K562 (cell line): ENCODE measurements around the gene SPTLC3. TPM values are rescaled to one million over a fixed set of nuclear protein-coding genes. Genes with fewer than 3 reads are reported as not detected.

Source experiments
- ATAC-seq: fragments of 200-7000 bp; cut with Tn5 transposase; 3 replicates; pipeline ENCODE4 v1.9.1; 2020; ENCODE audit warnings: moderate library complexity
- BruUV-seq: library from RNA; stranded (reverse); fragments of 400-500 nt; replicated peaks from 2 replicates; lab custom pipeline; 2021; lab: Mats Ljungman, UMichigan
- CTCF ChIA-PET: fragments of 300-600 bp; formaldehyde crosslinking; extraction: SDS; loops from one replicate; lab custom pipeline; 2021; ENCODE audit warnings: low intra/inter-chr PET ratio; lab: Yijun Ruan, JAX
- POLR2A ChIA-PET: fragments of 300-600, 350-650 bp; sonication (Branson Sonifier 250); formaldehyde crosslinking; extraction: SDS; loops from one replicate; lab custom pipeline; 2021; ENCODE audit warnings: antibody characterized with exemption, inconsistent platforms; lab: Yijun Ruan, JAX
- DNase-seq, 4 experiments: peaks; one replicate each; pipeline versions ENCODE4 v3.0.0 to v3.0.0-alpha.2; 2011 to 2018; ENCODE audit warnings: low spot score in 3 of 4, mixed read lengths in 3 of 4; ENCODE audit errors: extremely low read depth in 1 of 4
- FAIRE-seq: peaks from 2 replicates; lab custom pipeline; 2011; peaks lifted over from hg19 to GRCh38; lab: Jason Lieb, UNC
- H2AFZ ChIP-seq: 2 replicates; pipeline ENCODE4 v1.6.0; 2011; ENCODE audit warnings: low read depth, low read length, control low read depth, inconsistent platforms
- H3K27ac ChIP-seq: fragments of 200-600 bp; 3 replicates; pipeline ENCODE4 v1.8.0; 2011; ENCODE audit warnings: low read depth, mild to moderate bottlenecking, control low read depth, inconsistent platforms, low read length, moderate library complexity, mixed read lengths; ENCODE audit errors: extremely low read depth
- H3K27me3 ChIP-seq, 2 experiments: fragments of 300-600 bp in 1 of 2; 2 replicates in 1 of 2; 3 replicates in 1 of 2; pipeline versions ENCODE4 v1.6.0 to v1.8.0; 2011; ENCODE audit warnings: inconsistent platforms in 2 of 2, low read length in 2 of 2, mild to moderate bottlenecking in 1 of 2, mixed read lengths in 1 of 2, moderate library complexity in 1 of 2; ENCODE audit not compliant: control insufficient read depth in 2 of 2, insufficient read depth in 2 of 2
- H3K36me3 ChIP-seq: fragments of 300-600 bp; 3 replicates; pipeline ENCODE4 v1.8.0; 2011; ENCODE audit warnings: mild to moderate bottlenecking, low read length, inconsistent platforms; ENCODE audit not compliant: control insufficient read depth, insufficient read depth
- H3K4me1 ChIP-seq, 2 experiments: fragments of 200-600 bp in 1 of 2; replicated peaks in 1 of 2; 2 replicates in 1 of 2; 3 replicates in 1 of 2; pipeline versions ENCODE4 v1.5.1 to v1.8.0; 2011; ENCODE audit warnings: inconsistent platforms in 2 of 2, low read length in 2 of 2, mild to moderate bottlenecking in 1 of 2, mixed read lengths in 1 of 2, moderate library complexity in 1 of 2; ENCODE audit not compliant: control insufficient read depth in 2 of 2, insufficient read depth in 2 of 2
- H3K4me2 ChIP-seq: 2 replicates; pipeline ENCODE4 v1.6.1; 2011; ENCODE audit warnings: low read length, control low read depth, inconsistent platforms, mixed read lengths; ENCODE audit not compliant: insufficient read depth
- H3K4me3 ChIP-seq: fragments of 200-600 bp; sonication (generic), shearing (Covaris generic); 2 replicates; pipeline ENCODE4 v1.5.1; 2016; ENCODE audit warnings: control low read depth, inconsistent platforms
- H3K79me2 ChIP-seq: fragments of 200-600 bp; 3 replicates; pipeline ENCODE4 v1.8.0; 2011; ENCODE audit warnings: low read length, inconsistent platforms; ENCODE audit not compliant: control insufficient read depth, insufficient read depth
- H3K9ac ChIP-seq, 2 experiments: 2 replicates each; pipeline versions ENCODE4 v1.6.0 to v1.6.1; 2011; ENCODE audit warnings: low read depth in 2 of 2, low read length in 2 of 2, control low read depth in 1 of 2, inconsistent platforms in 1 of 2, mild to moderate bottlenecking in 1 of 2, mixed read lengths in 1 of 2; ENCODE audit not compliant: insufficient read depth in 1 of 2
- H3K9me1 ChIP-seq: one replicate; pipeline ENCODE4 v1.6.0; 2011; ENCODE audit warnings: inconsistent platforms, mild to moderate bottlenecking, low read length, moderate library complexity; ENCODE audit not compliant: control insufficient read depth, insufficient read depth
- H3K9me3 ChIP-seq: replicated peaks from 2 replicates; pipeline ENCODE4 v1.5.1; 2011; ENCODE audit warnings: low read depth, low read length, inconsistent platforms; ENCODE audit not compliant: control insufficient read depth, insufficient read depth
- H4K20me1 ChIP-seq: replicated peaks from 2 replicates; pipeline ENCODE4 v1.6.1; 2011; ENCODE audit warnings: low read length, inconsistent platforms, mixed read lengths; ENCODE audit not compliant: control insufficient read depth, insufficient read depth
- CTBP1 ChIP-seq: fragments of 450-650 bp; IDR thresholded peaks from 2 replicates; pipeline ENCODE4 v1.6.1; 2016; ENCODE audit warnings: borderline replicate concordance
- LARP7 ChIP-seq: fragments of 450-650 bp; IDR thresholded peaks from 2 replicates; pipeline ENCODE4 v1.6.1; 2016
- POLR2AphosphoS2 ChIP-seq: IDR thresholded peaks from 2 replicates; pipeline ENCODE4 v1.6.1; 2012; ENCODE audit warnings: low read length, improper control_type of control experiment
- RBM39 ChIP-seq: fragments of 200-400 bp; formaldehyde crosslinking; optimal IDR thresholded peaks from 2 replicates; pipeline ENCODE3; 2018; ENCODE audit warnings: low read depth, low read length
- SREBF1 ChIP-seq: fragments of 150-350 bp; IDR thresholded peaks from 2 replicates; pipeline ENCODE4 v1.6.1; 2014; ENCODE audit warnings: antibody characterized with exemption, low read depth, low read length, borderline replicate concordance
- TBP ChIP-seq: optimal IDR thresholded peaks from 2 replicates; pipeline ENCODE3; 2011; ENCODE audit warnings: low read depth, low read length, improper control_type of control experiment
- ZBTB7A ChIP-seq: IDR thresholded peaks from 2 replicates; pipeline ENCODE4 v1.6.1; 2011; ENCODE audit warnings: low read depth, mild to moderate bottlenecking, low read length, moderate library complexity, borderline replicate concordance; ENCODE audit not compliant: control insufficient read depth
- WGBS: fragments of 100-300 bp; shearing (Covaris generic); methylation state at CpG from one replicate; pipeline ENCODE4 v1.1.6; 2016; ENCODE audit warnings: low coverage, mixed read lengths; ENCODE audit not compliant: insufficient coverage; ENCODE audit errors: missing lambda C conversion rate; 5-methylcytosine and 5-hydroxymethylcytosine counted together
- in situ Hi-C: fragments of 300-500 bp; cut with MboI; formaldehyde crosslinking; loops from 4 replicates; pipeline ENCODE4 v1.15.0; 2018; ENCODE audit warnings: inconsistent platforms, mixed read lengths
- intact Hi-C: fragments of 100-400 bp; cut with micrococcal nuclease; formaldehyde crosslinking; loops from 2 replicates; pipeline ENCODE4 v1.14.2; 2022
- polyA plus RNA-seq, 8 experiments: library from polyadenylated mRNA; depleted of rRNA in 4 of 8; stranded (reverse) in 5 of 8; unstranded in 3 of 8; fragments of >200 nt; fragmentation: Nextera tagmentation in 2 of 8; fragmentation: Illumina TruSeq in 1 of 8; extraction: Ambion mirVana in 2 of 8; extraction: Trizol in 1 of 8; gene quantifications; 2 replicates each; pipeline versions ENCODE4 v1.2.1 to v1.2.3, GENCODE V29; 2011 to 2014; ENCODE audit warnings: inconsistent platforms in 1 of 8, missing spikeins in 1 of 8
- total RNA-seq, 7 experiments: library from RNA; depleted of rRNA in 6 of 7; stranded (reverse); fragments of >200 nt in 6 of 7; fragmentation: Illumina TruSeq in 2 of 7; extraction: Trizol in 2 of 7; gene quantifications; 2 replicates each; pipeline versions ENCODE4 v1.2.1 to v1.2.3, GENCODE V29; 2011 to 2021; ENCODE audit warnings: low replicate concordance in 1 of 7
- TF ChIP-seq, protein P1 (sequence below), 2 experiments: fragments of 450-650 bp in 1 of 2; IDR thresholded peaks; 2 replicates each; pipeline ENCODE4 v1.6.1; 2011 to 2017; ENCODE audit warnings: low read depth in 2 of 2, antibody characterized with exemption in 1 of 2, borderline replicate concordance in 1 of 2, low read length in 1 of 2, mild to moderate bottlenecking in 1 of 2, mixed read lengths in 1 of 2; ENCODE audit not compliant: control insufficient read depth in 1 of 2
- TF ChIP-seq, protein P2 (sequence below): sonication (generic); formaldehyde crosslinking; IDR thresholded peaks from 2 replicates; pipeline ENCODE4 v1.8.0; 2023; ENCODE audit warnings: missing genetic modification reagents, mild to moderate bottlenecking, borderline replicate concordance
- TF ChIP-seq, protein P3 (sequence below): fragments of 450-650 bp; IDR thresholded peaks from 2 replicates; pipeline ENCODE4 v1.6.1; 2017; ENCODE audit warnings: mild to moderate bottlenecking, moderate library complexity
- TF ChIP-seq, protein P4 (sequence below): sonication (generic); formaldehyde crosslinking; IDR thresholded peaks from 2 replicates; pipeline ENCODE4 v1.8.0; 2022; ENCODE audit warnings: mild to moderate bottlenecking, missing genetic modification reagents

SPTLC3 gene
- total and polyA plus RNA-seq, 9 of the 15 experiments (the other 6 are each of a cell fraction or from before 2014, with no cell fraction given): not detected

DNA sequence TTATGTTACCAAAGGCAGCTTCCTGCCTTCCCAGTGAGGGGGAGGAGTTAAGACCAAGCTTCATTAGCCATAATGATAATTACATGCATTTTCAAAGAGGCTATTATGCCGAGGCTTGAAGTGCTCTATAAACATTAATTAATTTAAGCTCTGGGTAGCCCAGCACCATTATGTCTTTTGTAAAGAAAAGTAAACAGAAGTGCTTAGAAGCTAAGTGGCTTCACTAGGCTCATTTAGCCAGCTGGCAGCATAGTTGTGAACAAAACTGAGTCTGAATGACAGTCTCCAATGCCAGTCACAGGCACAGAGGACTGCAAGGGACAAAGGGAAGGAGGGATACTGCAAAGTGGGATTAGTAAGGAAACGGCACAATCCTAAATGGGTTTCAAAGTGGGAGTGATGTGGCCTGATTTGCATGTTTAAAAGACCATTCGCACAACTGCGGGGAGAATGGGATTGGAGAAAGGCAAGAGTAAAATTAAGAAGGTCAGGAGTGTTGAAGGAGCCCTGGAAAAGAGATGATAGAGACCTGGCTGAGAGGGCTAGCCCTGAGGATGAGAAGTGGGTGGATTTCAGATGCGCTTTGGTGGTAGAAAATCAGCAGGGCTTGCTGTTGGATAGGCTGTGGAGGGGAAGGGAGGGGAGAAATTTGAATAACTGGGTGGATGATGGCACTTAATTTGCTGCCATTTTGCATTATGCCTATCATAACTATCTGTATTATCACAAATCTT, 192.2 kb downstream of the SPTLC3 start:
- Histone ChIP-seq H3K4me3 (no peak overlapping the region), H3K27me3 (no peaks in the 10 kb centered on the region), H4K20me1 (no peaks in the 10 kb centered on the region), H3K27ac (no peak overlapping the region), H3K36me3 (no peaks in the 10 kb centered on the region), H3K9me3 (no peaks in the 10 kb centered on the region), H3K4me2 (no peak overlapping the region), H3K4me1 (no peaks in the 10 kb centered on the region), H3K79me2 (no peaks in the 10 kb centered on the region), H3K9me1 (no peaks in the 10 kb centered on the region), H2AFZ (no peak overlapping the region), H3K9ac (no peak overlapping the region)
- no peak for ATAC-seq
- CTCF ChIA-PET: no interaction called here
- intact Hi-C loops (no loop called here), in situ Hi-C loops (no loop called here)
- no TSS peak for BruUV-seq
- no peak for FAIRE-seq
- 0% methylated on average over 4 of the region's 5 CpGs for WGBS
- POLR2A ChIA-PET: no interaction called here
- DNase-seq: no peak
- no peak for TF ChIP-seq CTBP1
- TF ChIP-seq RBM39: no peak
- TF ChIP-seq, protein P1, sequence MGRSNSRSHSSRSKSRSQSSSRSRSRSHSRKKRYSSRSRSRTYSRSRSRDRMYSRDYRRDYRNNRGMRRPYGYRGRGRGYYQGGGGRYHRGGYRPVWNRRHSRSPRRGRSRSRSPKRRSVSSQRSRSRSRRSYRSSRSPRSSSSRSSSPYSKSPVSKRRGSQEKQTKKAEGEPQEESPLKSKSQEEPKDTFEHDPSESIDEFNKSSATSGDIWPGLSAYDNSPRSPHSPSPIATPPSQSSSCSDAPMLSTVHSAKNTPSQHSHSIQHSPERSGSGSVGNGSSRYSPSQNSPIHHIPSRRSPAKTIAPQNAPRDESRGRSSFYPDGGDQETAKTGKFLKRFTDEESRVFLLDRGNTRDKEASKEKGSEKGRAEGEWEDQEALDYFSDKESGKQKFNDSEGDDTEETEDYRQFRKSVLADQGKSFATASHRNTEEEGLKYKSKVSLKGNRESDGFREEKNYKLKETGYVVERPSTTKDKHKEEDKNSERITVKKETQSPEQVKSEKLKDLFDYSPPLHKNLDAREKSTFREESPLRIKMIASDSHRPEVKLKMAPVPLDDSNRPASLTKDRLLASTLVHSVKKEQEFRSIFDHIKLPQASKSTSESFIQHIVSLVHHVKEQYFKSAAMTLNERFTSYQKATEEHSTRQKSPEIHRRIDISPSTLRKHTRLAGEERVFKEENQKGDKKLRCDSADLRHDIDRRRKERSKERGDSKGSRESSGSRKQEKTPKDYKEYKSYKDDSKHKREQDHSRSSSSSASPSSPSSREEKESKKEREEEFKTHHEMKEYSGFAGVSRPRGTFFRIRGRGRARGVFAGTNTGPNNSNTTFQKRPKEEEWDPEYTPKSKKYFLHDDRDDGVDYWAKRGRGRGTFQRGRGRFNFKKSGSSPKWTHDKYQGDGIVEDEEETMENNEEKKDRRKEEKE (IDR thresholded peaks at IDR 0.05; ENCODE audit: borderline replicate concordance in 1 of 2, control insufficient read depth in 1 of 2, low read depth in 2 of 2, low read length in 1 of 2): no peak
- TF ChIP-seq, protein P2, sequence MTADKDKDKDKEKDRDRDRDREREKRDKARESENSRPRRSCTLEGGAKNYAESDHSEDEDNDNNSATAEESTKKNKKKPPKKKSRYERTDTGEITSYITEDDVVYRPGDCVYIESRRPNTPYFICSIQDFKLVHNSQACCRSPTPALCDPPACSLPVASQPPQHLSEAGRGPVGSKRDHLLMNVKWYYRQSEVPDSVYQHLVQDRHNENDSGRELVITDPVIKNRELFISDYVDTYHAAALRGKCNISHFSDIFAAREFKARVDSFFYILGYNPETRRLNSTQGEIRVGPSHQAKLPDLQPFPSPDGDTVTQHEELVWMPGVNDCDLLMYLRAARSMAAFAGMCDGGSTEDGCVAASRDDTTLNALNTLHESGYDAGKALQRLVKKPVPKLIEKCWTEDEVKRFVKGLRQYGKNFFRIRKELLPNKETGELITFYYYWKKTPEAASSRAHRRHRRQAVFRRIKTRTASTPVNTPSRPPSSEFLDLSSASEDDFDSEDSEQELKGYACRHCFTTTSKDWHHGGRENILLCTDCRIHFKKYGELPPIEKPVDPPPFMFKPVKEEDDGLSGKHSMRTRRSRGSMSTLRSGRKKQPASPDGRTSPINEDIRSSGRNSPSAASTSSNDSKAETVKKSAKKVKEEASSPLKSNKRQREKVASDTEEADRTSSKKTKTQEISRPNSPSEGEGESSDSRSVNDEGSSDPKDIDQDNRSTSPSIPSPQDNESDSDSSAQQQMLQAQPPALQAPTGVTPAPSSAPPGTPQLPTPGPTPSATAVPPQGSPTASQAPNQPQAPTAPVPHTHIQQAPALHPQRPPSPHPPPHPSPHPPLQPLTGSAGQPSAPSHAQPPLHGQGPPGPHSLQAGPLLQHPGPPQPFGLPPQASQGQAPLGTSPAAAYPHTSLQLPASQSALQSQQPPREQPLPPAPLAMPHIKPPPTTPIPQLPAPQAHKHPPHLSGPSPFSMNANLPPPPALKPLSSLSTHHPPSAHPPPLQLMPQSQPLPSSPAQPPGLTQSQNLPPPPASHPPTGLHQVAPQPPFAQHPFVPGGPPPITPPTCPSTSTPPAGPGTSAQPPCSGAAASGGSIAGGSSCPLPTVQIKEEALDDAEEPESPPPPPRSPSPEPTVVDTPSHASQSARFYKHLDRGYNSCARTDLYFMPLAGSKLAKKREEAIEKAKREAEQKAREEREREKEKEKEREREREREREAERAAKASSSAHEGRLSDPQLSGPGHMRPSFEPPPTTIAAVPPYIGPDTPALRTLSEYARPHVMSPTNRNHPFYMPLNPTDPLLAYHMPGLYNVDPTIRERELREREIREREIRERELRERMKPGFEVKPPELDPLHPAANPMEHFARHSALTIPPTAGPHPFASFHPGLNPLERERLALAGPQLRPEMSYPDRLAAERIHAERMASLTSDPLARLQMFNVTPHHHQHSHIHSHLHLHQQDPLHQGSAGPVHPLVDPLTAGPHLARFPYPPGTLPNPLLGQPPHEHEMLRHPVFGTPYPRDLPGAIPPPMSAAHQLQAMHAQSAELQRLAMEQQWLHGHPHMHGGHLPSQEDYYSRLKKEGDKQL: no peak
- TF ChIP-seq, protein P3, sequence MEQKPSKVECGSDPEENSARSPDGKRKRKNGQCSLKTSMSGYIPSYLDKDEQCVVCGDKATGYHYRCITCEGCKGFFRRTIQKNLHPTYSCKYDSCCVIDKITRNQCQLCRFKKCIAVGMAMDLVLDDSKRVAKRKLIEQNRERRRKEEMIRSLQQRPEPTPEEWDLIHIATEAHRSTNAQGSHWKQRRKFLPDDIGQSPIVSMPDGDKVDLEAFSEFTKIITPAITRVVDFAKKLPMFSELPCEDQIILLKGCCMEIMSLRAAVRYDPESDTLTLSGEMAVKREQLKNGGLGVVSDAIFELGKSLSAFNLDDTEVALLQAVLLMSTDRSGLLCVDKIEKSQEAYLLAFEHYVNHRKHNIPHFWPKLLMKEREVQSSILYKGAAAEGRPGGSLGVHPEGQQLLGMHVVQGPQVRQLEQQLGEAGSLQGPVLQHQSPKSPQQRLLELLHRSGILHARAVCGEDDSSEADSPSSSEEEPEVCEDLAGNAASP: no peak
- TF ChIP-seq SREBF1: no peak
- TF ChIP-seq ZBTB7A: no peak
- TF ChIP-seq POLR2AphosphoS2: no peak
- TF ChIP-seq, protein P4, sequence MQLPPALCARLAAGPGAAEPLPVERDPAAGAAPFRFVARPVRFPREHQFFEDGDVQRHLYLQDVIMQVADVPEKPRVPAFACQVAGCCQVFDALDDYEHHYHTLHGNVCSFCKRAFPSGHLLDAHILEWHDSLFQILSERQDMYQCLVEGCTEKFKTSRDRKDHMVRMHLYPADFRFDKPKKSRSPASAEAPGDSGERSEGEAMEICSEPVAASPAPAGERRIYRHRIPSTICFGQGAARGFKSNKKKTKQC (CRISPR knock-in tag): no peak
- TF ChIP-seq LARP7: no peak
- TF ChIP-seq TBP: no peak
